ENCODE data around the gene ZNF587. TPM values are rescaled to one million over a fixed set of nuclear protein-coding genes. Genes with fewer than 3 reads are reported as not detected.

Gene ZNF587
- total RNA-seq, 1 experiment from 2014 or later = 57.3 TPM

DNA sequence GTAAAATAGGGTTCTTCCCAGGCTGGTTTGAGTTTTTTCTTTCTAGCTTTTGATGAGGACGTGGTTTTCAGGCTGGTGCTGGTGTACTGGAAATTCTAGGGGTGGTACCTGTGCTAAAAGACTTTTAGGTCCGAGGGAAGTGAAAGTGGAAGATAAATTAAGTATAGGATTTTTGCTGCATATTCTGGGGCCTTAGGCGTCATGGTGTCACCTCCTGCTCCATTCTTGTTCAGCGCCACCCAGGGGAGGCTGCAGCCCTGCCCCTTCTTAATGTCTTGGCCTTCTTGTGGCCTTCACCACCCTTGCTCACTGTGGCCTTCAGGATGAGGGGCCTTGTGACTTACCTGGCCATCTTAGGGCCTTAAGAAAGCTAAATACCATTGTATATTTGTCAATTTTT, 47.4 kb upstream of the ZNF587 start:
- TF ChIP-seq SIN3A (IDR thresholded peaks at IDR 0.05; ENCODE audit: borderline replicate concordance, insufficient read depth, low read depth, low read length) = no peak
- TF ChIP-seq, protein P1, sequence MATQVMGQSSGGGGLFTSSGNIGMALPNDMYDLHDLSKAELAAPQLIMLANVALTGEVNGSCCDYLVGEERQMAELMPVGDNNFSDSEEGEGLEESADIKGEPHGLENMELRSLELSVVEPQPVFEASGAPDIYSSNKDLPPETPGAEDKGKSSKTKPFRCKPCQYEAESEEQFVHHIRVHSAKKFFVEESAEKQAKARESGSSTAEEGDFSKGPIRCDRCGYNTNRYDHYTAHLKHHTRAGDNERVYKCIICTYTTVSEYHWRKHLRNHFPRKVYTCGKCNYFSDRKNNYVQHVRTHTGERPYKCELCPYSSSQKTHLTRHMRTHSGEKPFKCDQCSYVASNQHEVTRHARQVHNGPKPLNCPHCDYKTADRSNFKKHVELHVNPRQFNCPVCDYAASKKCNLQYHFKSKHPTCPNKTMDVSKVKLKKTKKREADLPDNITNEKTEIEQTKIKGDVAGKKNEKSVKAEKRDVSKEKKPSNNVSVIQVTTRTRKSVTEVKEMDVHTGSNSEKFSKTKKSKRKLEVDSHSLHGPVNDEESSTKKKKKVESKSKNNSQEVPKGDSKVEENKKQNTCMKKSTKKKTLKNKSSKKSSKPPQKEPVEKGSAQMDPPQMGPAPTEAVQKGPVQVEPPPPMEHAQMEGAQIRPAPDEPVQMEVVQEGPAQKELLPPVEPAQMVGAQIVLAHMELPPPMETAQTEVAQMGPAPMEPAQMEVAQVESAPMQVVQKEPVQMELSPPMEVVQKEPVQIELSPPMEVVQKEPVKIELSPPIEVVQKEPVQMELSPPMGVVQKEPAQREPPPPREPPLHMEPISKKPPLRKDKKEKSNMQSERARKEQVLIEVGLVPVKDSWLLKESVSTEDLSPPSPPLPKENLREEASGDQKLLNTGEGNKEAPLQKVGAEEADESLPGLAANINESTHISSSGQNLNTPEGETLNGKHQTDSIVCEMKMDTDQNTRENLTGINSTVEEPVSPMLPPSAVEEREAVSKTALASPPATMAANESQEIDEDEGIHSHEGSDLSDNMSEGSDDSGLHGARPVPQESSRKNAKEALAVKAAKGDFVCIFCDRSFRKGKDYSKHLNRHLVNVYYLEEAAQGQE (IDR thresholded peaks at IDR 0.05; ENCODE audit: insufficient read depth in 1 of 2, low read depth in 2 of 2, low read length in 1 of 2) = no peak
- no peak for TF ChIP-seq TCF7L2 (IDR thresholded peaks at IDR 0.05; ENCODE audit: low read depth, low read length)
- TF ChIP-seq, protein P2, sequence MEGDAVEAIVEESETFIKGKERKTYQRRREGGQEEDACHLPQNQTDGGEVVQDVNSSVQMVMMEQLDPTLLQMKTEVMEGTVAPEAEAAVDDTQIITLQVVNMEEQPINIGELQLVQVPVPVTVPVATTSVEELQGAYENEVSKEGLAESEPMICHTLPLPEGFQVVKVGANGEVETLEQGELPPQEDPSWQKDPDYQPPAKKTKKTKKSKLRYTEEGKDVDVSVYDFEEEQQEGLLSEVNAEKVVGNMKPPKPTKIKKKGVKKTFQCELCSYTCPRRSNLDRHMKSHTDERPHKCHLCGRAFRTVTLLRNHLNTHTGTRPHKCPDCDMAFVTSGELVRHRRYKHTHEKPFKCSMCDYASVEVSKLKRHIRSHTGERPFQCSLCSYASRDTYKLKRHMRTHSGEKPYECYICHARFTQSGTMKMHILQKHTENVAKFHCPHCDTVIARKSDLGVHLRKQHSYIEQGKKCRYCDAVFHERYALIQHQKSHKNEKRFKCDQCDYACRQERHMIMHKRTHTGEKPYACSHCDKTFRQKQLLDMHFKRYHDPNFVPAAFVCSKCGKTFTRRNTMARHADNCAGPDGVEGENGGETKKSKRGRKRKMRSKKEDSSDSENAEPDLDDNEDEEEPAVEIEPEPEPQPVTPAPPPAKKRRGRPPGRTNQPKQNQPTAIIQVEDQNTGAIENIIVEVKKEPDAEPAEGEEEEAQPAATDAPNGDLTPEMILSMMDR (IDR thresholded peaks at IDR 0.05) = no peak
- no peak for TF ChIP-seq POLR2AphosphoS5 (IDR thresholded peaks at IDR 0.05; ENCODE audit: low read depth, low read length)
- intact Hi-C loops (cut with micrococcal nuclease; ENCODE audit: unreplicated experiment) = no loop called here
- no peaks in the 10 kb centered on the region for H3K9me3 ChIP-seq (ENCODE audit: control insufficient read depth, insufficient read depth, low read depth, low read length)
- in situ Hi-C loops (cut with HindIII; ENCODE audit: low pct_unique_long_range_greater_than_20kb, low sequenced_read_pairs) = no loop called here
- peaks cover 6% of the 10 kb centered on the region; the same call in 1 of the 2 replicates for H3K4me1 ChIP-seq (ENCODE audit: control insufficient read depth, insufficient read depth, low read length)
- H3K36me3 ChIP-seq (ENCODE audit: control insufficient read depth, insufficient read depth, low read length) = no peaks in the 10 kb centered on the region
- no peak overlapping the region for H3K4me3 ChIP-seq (ENCODE audit: low read depth in 2 of 2, low read length in 2 of 2)
- no TSS peak for BruUV-seq (replicated peaks)
- CTCF ChIA-PET = interaction anchor here (0.6 kb wide), 1 partner anchor 393 kb away, joined by 3 read pairs; no protein-coding TSS in a partner anchor
- no peaks in the 10 kb centered on the region for H3K27me3 ChIP-seq (ENCODE audit: control insufficient read depth, insufficient read depth, low read length)
- no peak overlapping the region for H3K27ac ChIP-seq (ENCODE audit: low read length)
- no peak for ATAC-seq
- no peak for DNase-seq (ENCODE audit: low read depth, low spot score)
- POLR2A ChIA-PET = no interaction called here

DNA sequence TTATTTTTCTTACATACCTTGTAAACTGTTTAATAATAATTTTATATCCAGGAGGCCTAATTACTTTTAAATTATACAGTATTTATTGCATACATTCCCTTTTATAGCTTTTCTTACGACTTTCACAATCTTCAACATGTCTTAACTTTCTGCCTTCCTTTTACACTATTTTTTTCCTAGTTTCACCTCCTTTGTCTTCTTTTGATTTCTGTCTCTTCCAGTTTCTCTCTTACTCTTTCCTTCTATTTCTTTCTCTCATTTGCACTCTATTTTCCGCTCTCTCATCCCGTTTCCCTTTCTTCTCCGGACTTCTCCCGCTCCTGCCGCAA, 46.4 kb upstream of the ZNF587 start:
- ATAC-seq = peak; percentile 73; the same call in 1 of the 2 replicates
- Histone ChIP-seq H3K9me3 (ENCODE audit: control insufficient read depth, insufficient read depth, low read depth, low read length) (no peaks in the 10 kb centered on the region), H3K36me3 (ENCODE audit: control insufficient read depth, insufficient read depth, low read length) (no peaks in the 10 kb centered on the region), H3K27ac (ENCODE audit: low read length) (peak overlapping the region; percentile 86), H3K27me3 (ENCODE audit: control insufficient read depth, insufficient read depth, low read length) (no peaks in the 10 kb centered on the region), H3K4me1 (ENCODE audit: control insufficient read depth, insufficient read depth, low read length) (peaks cover 6% of the 10 kb centered on the region; the same call in 1 of the 2 replicates), H3K4me3 (ENCODE audit: low read depth in 2 of 2, low read length in 2 of 2) (peak overlapping the region; percentile 49 to 76)
- in situ Hi-C loops (cut with HindIII; ENCODE audit: low pct_unique_long_range_greater_than_20kb, low sequenced_read_pairs) = no loop called here
- ChIA-PET POLR2A (interaction anchor here (1.0 kb wide), 1 partner anchor 12 kb away, joined by 3 read pairs; no protein-coding TSS in a partner anchor), CTCF (interaction anchor here (0.6 kb wide), 1 partner anchor 132 kb away, joined by 7 read pairs; no protein-coding TSS in a partner anchor)
- intact Hi-C loops (cut with micrococcal nuclease; ENCODE audit: unreplicated experiment) = no loop called here
- BruUV-seq (replicated peaks) = TSS peak; percentile 62
- TF ChIP-seq, protein P1 (IDR thresholded peaks at IDR 0.05; ENCODE audit: insufficient read depth in 1 of 2, low read depth in 2 of 2, low read length in 1 of 2) = no peak
- TF ChIP-seq, protein P2 (IDR thresholded peaks at IDR 0.05) = no peak
- no peak for DNase-seq (ENCODE audit: low read depth, low spot score)
